B cell (primary cell): ENCODE data around the gene BCOR. TPM values are rescaled to one million over a fixed set of nuclear protein-coding genes. Genes with fewer than 3 reads are reported as not detected.

Source experiments
- ATAC-seq: fragments of 200-7000 bp; cut with Tn5 transposase; one replicate; pipeline ENCODE4 v1.10.0; 2021; ENCODE audit warnings: low read depth, mild to moderate bottlenecking, moderate number of reproducible peaks, moderate library complexity
- CTCF ChIA-PET: fragments of 350-600 bp; sonication (Branson Sonifier 250); formaldehyde crosslinking; loops from one replicate; lab custom pipeline; 2021; ENCODE audit warnings: antibody characterized with exemption, inconsistent platforms; lab: Charles Lee
- POLR2A ChIA-PET: fragments of 350-600 bp; sonication (Branson Sonifier 250); formaldehyde crosslinking; loops from one replicate; lab custom pipeline; 2021; ENCODE audit warnings: antibody characterized with exemption; lab: Charles Lee
- DNase-seq: peaks from one replicate; pipeline ENCODE4 v3.0.0; 2013
- H2AFZ ChIP-seq: 2 replicates; pipeline ENCODE4 v1.6.1; 2012; ENCODE audit warnings: mild to moderate bottlenecking, low read depth, low read length; ENCODE audit not compliant: insufficient read depth, poor library complexity, severe bottlenecking
- H3K27ac ChIP-seq, 2 donors: 1 replicate in 1 of 2; 2 replicates in 1 of 2; pipeline ENCODE4 v1.5.1; 2012 to 2013; ENCODE audit warnings: low read length in 2 of 2, mild to moderate bottlenecking in 2 of 2, moderate library complexity in 1 of 2
- H3K27me3 ChIP-seq, 4 experiments: fragments of 200-600 bp in 1 of 4; sonication (generic) in 1 of 4; replicated peaks in 1 of 4; 1 replicate in 2 of 4; 2 replicates in 2 of 4; pipeline versions ENCODE4 v1.6.1 to v1.7.0; 2013 to 2016; ENCODE audit warnings: low read length in 3 of 4, mild to moderate bottlenecking in 2 of 4, mixed read lengths in 1 of 4, moderate library complexity in 1 of 4; ENCODE audit not compliant: insufficient read depth in 4 of 4, control insufficient read depth in 3 of 4; ENCODE audit errors: control extremely low read depth in 1 of 4
- H3K36me3 ChIP-seq, 2 experiments: replicated peaks in 1 of 2; 1 replicate in 1 of 2; 2 replicates in 1 of 2; pipeline versions ENCODE4 v1.6.1 to v1.7.1; 2013; ENCODE audit warnings: low read length in 1 of 2; ENCODE audit not compliant: insufficient read depth in 2 of 2, control insufficient read depth in 1 of 2; ENCODE audit errors: control extremely low read depth in 1 of 2, extremely low read depth in 1 of 2
- H3K4me1 ChIP-seq, 2 donors: fragments of 200-600 bp in 1 of 2; sonication (generic) in 1 of 2; 1 replicate in 1 of 2; 2 replicates in 1 of 2; pipeline versions ENCODE4 v1.5.1 to v1.6.1; 2013 to 2017; ENCODE audit warnings: low read length in 2 of 2; ENCODE audit not compliant: control insufficient read depth in 2 of 2, insufficient read depth in 2 of 2
- H3K4me2 ChIP-seq: replicated peaks from 2 replicates; pipeline ENCODE3; 2012; ENCODE audit warnings: mild to moderate bottlenecking, low read depth, low read length; ENCODE audit not compliant: poor library complexity, severe bottlenecking
- H3K4me3 ChIP-seq, 5 experiments: fragments of 200-600 bp in 1 of 5; sonication (generic) in 1 of 5; 1 replicate in 3 of 5; 2 replicates in 2 of 5; pipeline versions ENCODE4 v1.5.1 to v1.7.0; 2011 to 2016; ENCODE audit warnings: low read length in 4 of 5, mild to moderate bottlenecking in 4 of 5, low read depth in 2 of 5, control low read depth in 1 of 5, moderate library complexity in 1 of 5; ENCODE audit not compliant: insufficient read depth in 1 of 5; ENCODE audit errors: control extremely low read depth in 1 of 5, extremely low read depth in 1 of 5
- H3K79me2 ChIP-seq: fragments of 200-600 bp; sonication (generic); one replicate; pipeline ENCODE4 v1.6.0; 2016; ENCODE audit warnings: low read length; ENCODE audit not compliant: control insufficient read depth, insufficient read depth
- H3K9ac ChIP-seq: fragments of 200-600 bp; sonication (generic); 2 replicates; pipeline ENCODE4 v1.6.1; 2017; ENCODE audit warnings: mild to moderate bottlenecking, low read length, moderate library complexity
- H3K9me3 ChIP-seq, 3 donors: one replicate each; pipeline versions ENCODE4 v1.6.1 to v1.7.1; 2013; ENCODE audit warnings: low read length in 2 of 3; ENCODE audit not compliant: control insufficient read depth in 2 of 3, insufficient read depth in 1 of 3; ENCODE audit errors: control extremely low read depth in 1 of 3
- H4K20me1 ChIP-seq: 2 replicates; pipeline ENCODE4 v1.6.0; 2012; ENCODE audit warnings: mild to moderate bottlenecking, low read length; ENCODE audit not compliant: insufficient read depth, control insufficient read depth, poor library complexity, severe bottlenecking
- H3K27ac Mint-ChIP-seq: one replicate; pipeline ENCODE4 v1.8.0; 2021; ENCODE audit warnings: mixed read lengths
- H3K27me3 Mint-ChIP-seq: one replicate; pipeline ENCODE4 v1.8.0; 2021; ENCODE audit warnings: mixed read lengths
- H3K4me1 Mint-ChIP-seq: one replicate; pipeline ENCODE4 v1.8.0; 2021; ENCODE audit warnings: mixed read lengths
- H3K4me3 Mint-ChIP-seq: one replicate; pipeline ENCODE4 v1.8.0; 2021; ENCODE audit warnings: mixed read lengths
- H3K9me3 Mint-ChIP-seq: one replicate; pipeline ENCODE4 v1.8.0; 2022; ENCODE audit warnings: mixed read lengths; ENCODE audit not compliant: insufficient read depth
- EZH2 ChIP-seq: IDR thresholded peaks from 2 replicates; pipeline ENCODE4 v1.6.1; 2012; ENCODE audit warnings: borderline replicate concordance, low read depth, mild to moderate bottlenecking, moderate library complexity, low read length; ENCODE audit not compliant: insufficient read depth, poor library complexity, severe bottlenecking
- WGBS: methylation state at CpG from one replicate; pipeline ENCODE4 v1.1.5; 2013; ENCODE audit warnings: missing lambda C conversion rate; ENCODE audit not compliant: insufficient coverage; 5-methylcytosine and 5-hydroxymethylcytosine counted together
- intact Hi-C: fragments of 100-400 bp; cut with micrococcal nuclease; formaldehyde crosslinking; loops from one replicate; pipeline ENCODE4 v1.10.0; 2022
- polyA plus RNA-seq: library from polyadenylated mRNA; depleted of rRNA; stranded (reverse); fragments of >200 nt; gene quantifications from 2 replicates; pipeline ENCODE4 v1.2.3, GENCODE V29; 2012
- total RNA-seq, 2 donors: library from RNA; stranded (reverse); fragments of 120-200 nt in 1 of 2; gene quantifications; 1 replicate in 1 of 2; 2 replicates in 1 of 2; pipeline versions ENCODE4 v1.2.3 to v1.2.4, GENCODE V29; 2013 to 2022
- TF ChIP-seq, protein P1 (sequence below): fragments of 200-600 bp; IDR thresholded peaks from one replicate; pipeline ENCODE4 v1.8.0; 2022; ENCODE audit warnings: antibody characterized with exemption, mild to moderate bottlenecking

The BCOR gene
- total and polyA plus RNA-seq, 2 donors (not counting 1 experiment from before 2014, with no cell fraction given): 19.0 to 65.3 TPM

- H3K4me1 ChIP-seq: peaks cover 18 to 20% of the 10 kb centered on the region in 2 donors
- Mint-ChIP-seq H3K27me3 (no peaks in the 10 kb centered on the region), H3K4me3 (peak overlapping the region; percentile 87), H3K9me3 (no peaks in the 10 kb centered on the region), H3K27ac (peak overlapping the region; percentile 81), H3K4me1 (peaks cover 18% of the 10 kb centered on the region)
- peaks cover 0 to 7% (median 0%) of the 10 kb centered on the region in 4 experiments for H3K27me3 ChIP-seq
- ATAC-seq (no peak), DNase-seq (no peak)
- peak overlapping the region; percentile 21 to 66 (median 55) for H3K4me3 ChIP-seq
- POLR2A ChIA-PET: interaction anchor here (0.6 to 1.8 kb wide), 3 partner anchors 9 to 631 kb away, joined by 6 to 9 read pairs (median 8); partner anchors contain the start of gene BCOR
- WGBS: 9% methylated on average over 13 of the region's 36 CpGs
- H3K9me3 ChIP-seq: no peaks in the 10 kb centered on the region
- peak overlapping the region; percentile 67 for H3K9ac ChIP-seq
- H3K79me2 ChIP-seq: no peaks in the 10 kb centered on the region
- peaks cover 12% of the 10 kb centered on the region for H4K20me1 ChIP-seq
- H3K27ac ChIP-seq: peak overlapping the region in 1 of 2 donors; percentile 6
- peak overlapping the region; percentile 23 for H2AFZ ChIP-seq
- peak overlapping the region; percentile 94 for H3K4me2 ChIP-seq
- TF ChIP-seq, protein P1, sequence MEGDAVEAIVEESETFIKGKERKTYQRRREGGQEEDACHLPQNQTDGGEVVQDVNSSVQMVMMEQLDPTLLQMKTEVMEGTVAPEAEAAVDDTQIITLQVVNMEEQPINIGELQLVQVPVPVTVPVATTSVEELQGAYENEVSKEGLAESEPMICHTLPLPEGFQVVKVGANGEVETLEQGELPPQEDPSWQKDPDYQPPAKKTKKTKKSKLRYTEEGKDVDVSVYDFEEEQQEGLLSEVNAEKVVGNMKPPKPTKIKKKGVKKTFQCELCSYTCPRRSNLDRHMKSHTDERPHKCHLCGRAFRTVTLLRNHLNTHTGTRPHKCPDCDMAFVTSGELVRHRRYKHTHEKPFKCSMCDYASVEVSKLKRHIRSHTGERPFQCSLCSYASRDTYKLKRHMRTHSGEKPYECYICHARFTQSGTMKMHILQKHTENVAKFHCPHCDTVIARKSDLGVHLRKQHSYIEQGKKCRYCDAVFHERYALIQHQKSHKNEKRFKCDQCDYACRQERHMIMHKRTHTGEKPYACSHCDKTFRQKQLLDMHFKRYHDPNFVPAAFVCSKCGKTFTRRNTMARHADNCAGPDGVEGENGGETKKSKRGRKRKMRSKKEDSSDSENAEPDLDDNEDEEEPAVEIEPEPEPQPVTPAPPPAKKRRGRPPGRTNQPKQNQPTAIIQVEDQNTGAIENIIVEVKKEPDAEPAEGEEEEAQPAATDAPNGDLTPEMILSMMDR: no peak
- TF ChIP-seq EZH2: no peak
- H3K36me3 ChIP-seq: no peaks in the 10 kb centered on the region
- intact Hi-C loops: no loop called here
- CTCF ChIA-PET: interaction anchor here (0.9 kb wide), 1 partner anchor 59 kb away, joined by 3 read pairs; no protein-coding TSS in a partner anchor
These were observed 9.0 kb upstream of the BCOR start for GRCh38 chrX:40106676-40107290.
